Stimulated activated naive CD4-positive, alpha-beta T cell treated with Interleukin-2 at 50 U/mL for 16 hours (primary cell): Measurements from ENCODE around the gene D2HGDH.
"Not testable (repeated sequence)": the region's sequence is repeated elsewhere in the genome, so short reads cannot be mapped to it uniquely, and the experiment has no call there.

Source experiments
- DNase-seq: peaks from one replicate; lab custom pipeline; 2025; lab: John Stamatoyannopoulos, UW

D2HGDH gene

GRCh38 chr2:241768850-241769249 lies 34.4 kb downstream of the D2HGDH start:
- no peak for DNase-seq

GRCh38 chr2:241769819-241770184 lies 35.4 kb downstream of the D2HGDH start:
- no peak for DNase-seq

- DNase-seq = no peak
Measured at GRCh38 chr2:241770185-241770935, 35.9 kb downstream of the D2HGDH start.

- no peak for DNase-seq
Measured at GRCh38 chr2:241770936-241771285, 36.5 kb downstream of the D2HGDH start.

- no peak for DNase-seq
Measured at GRCh38 chr2:241771286-241772062, 37.0 kb downstream of the D2HGDH start.

GRCh38 chr2:241772063-241772499 lies 37.7 kb downstream of the D2HGDH start:
- DNase-seq = peak; percentile 26

GRCh38 chr2:241773511-241774418 lies 39.3 kb downstream of the D2HGDH start:
- no peak for DNase-seq

GRCh38 chr2:241774419-241775222 lies 40.2 kb downstream of the D2HGDH start:
- DNase-seq = no peak

GRCh38 chr2:241775223-241776177 lies 41.1 kb downstream of the D2HGDH start:
- DNase-seq = no peak

GRCh38 chr2:241776336-241777169 lies 42.1 kb downstream of the D2HGDH start, which contains the start of gene GAL3ST2:
TSS of gene GAL3ST2 (plus strand) at chr2:241776822. CDS start at chr2:241776956, 134 bp downstream.
- no peak for DNase-seq

- no peak for DNase-seq
Measured at GRCh38 chr2:241777170-241777685, 42.8 kb downstream of the D2HGDH start.

GRCh38 chr2:241777686-241778627 lies 43.5 kb downstream of the D2HGDH start:
- DNase-seq = no peak

GRCh38 chr2:241780939-241781569 lies 46.6 kb downstream of the D2HGDH start:
- no peak for DNase-seq

GRCh38 chr2:241782053-241782452 lies 47.6 kb downstream of the D2HGDH start:
- DNase-seq = not testable (repeated sequence)

- no peak for DNase-seq
Measured at GRCh38 chr2:241788135-241788534, 53.7 kb downstream of the D2HGDH start.

- peak; percentile 44 for DNase-seq
Measured at GRCh38 chr2:241788572-241788971, 54.1 kb downstream of the D2HGDH start.

- not testable (repeated sequence) for DNase-seq
Measured at GRCh38 chr2:241791385-241791784, 57.0 kb downstream of the D2HGDH start.
